ENCODE results near the gene ATP13A5. TPM values are rescaled to one million over a fixed set of nuclear protein-coding genes. Genes with fewer than 3 reads are reported as not detected.

Gene ATP13A5
- total RNA-seq, 1 donor from 2014 or later, result not detected

- H3K27ac Mint-ChIP-seq, result no peak overlapping the region
- no peak for DNase-seq (ENCODE audit: extremely low spot score, unreplicated experiment)
- no peak for TF ChIP-seq CTCF (conservative IDR thresholded peaks at IDR 0.05)
Measured at GRCh38 chr3:193237030-193237429, 141.5 kb downstream of the ATP13A5 start.

GRCh38 chr3:193236599-193236998 is 142.0 kb downstream of the ATP13A5 start:
- Mint-ChIP-seq H3K27me3 (no peaks in the 10 kb centered on the region), H3K4me3 (no peak overlapping the region), H3K4me1 (ENCODE audit: unreplicated experiment) (no peaks in the 10 kb centered on the region), H3K36me3 (no peaks in the 10 kb centered on the region), H3K27ac (no peak overlapping the region), H3K9me3 (no peaks in the 10 kb centered on the region)
- no peak for TF ChIP-seq CTCF (conservative IDR thresholded peaks at IDR 0.05)
- no peak for DNase-seq (ENCODE audit: extremely low spot score, unreplicated experiment)

More at GRCh38 chr3:193237030-193237429, 141.5 kb downstream of the ATP13A5 start:
- Mint-ChIP-seq H3K9me3 (no peaks in the 10 kb centered on the region), H3K36me3 (no peaks in the 10 kb centered on the region), H3K4me3 (no peak overlapping the region), H3K27me3 (peaks cover 3% of the 10 kb centered on the region), H3K4me1 (ENCODE audit: unreplicated experiment) (no peaks in the 10 kb centered on the region)

- Mint-ChIP-seq H3K27me3 (peaks cover 3% of the 10 kb centered on the region), H3K9me3 (no peaks in the 10 kb centered on the region), H3K4me3 (no peak overlapping the region), H3K27ac (no peak overlapping the region), H3K4me1 (ENCODE audit: unreplicated experiment) (peaks cover 14% of the 10 kb centered on the region), H3K36me3 (no peaks in the 10 kb centered on the region)
- TF ChIP-seq CTCF (conservative IDR thresholded peaks at IDR 0.05), result no peak
- DNase-seq (ENCODE audit: extremely low spot score, unreplicated experiment), result no peak
Measured at GRCh38 chr3:193231201-193231600, 147.4 kb downstream of the ATP13A5 start.

- Mint-ChIP-seq H3K4me3 (no peak overlapping the region), H3K36me3 (no peaks in the 10 kb centered on the region), H3K9me3 (no peaks in the 10 kb centered on the region), H3K4me1 (ENCODE audit: unreplicated experiment) (peaks cover 20% of the 10 kb centered on the region), H3K27me3 (peaks cover 5% of the 10 kb centered on the region), H3K27ac (no peak overlapping the region)
- no peak for DNase-seq (ENCODE audit: extremely low spot score, unreplicated experiment)
- no peak for TF ChIP-seq CTCF (conservative IDR thresholded peaks at IDR 0.05)
Measured at GRCh38 chr3:193230610-193231009, 147.9 kb downstream of the ATP13A5 start.

- no peak for TF ChIP-seq CTCF (conservative IDR thresholded peaks at IDR 0.05)
- H3K9me3 Mint-ChIP-seq, result no peaks in the 10 kb centered on the region
- no peak overlapping the region for H3K27ac Mint-ChIP-seq
- H3K4me1 Mint-ChIP-seq (ENCODE audit: unreplicated experiment), result peaks cover 22% of the 10 kb centered on the region
- no peak for DNase-seq (ENCODE audit: extremely low spot score, unreplicated experiment)
- H3K36me3 Mint-ChIP-seq, result no peaks in the 10 kb centered on the region
- no peak overlapping the region for H3K4me3 Mint-ChIP-seq
- peaks cover 5% of the 10 kb centered on the region for H3K27me3 Mint-ChIP-seq
Measured at GRCh38 chr3:193229851-193230420, 148.6 kb downstream of the ATP13A5 start.

GRCh38 chr3:193228206-193228605 is 150.3 kb downstream of the ATP13A5 start:
- Mint-ChIP-seq H3K4me3 (no peak overlapping the region), H3K36me3 (no peaks in the 10 kb centered on the region), H3K4me1 (ENCODE audit: unreplicated experiment) (peaks cover 22% of the 10 kb centered on the region), H3K9me3 (no peaks in the 10 kb centered on the region), H3K27ac (no peak overlapping the region), H3K27me3 (peaks cover 5% of the 10 kb centered on the region)
- no peak for DNase-seq (ENCODE audit: extremely low spot score, unreplicated experiment)
- no peak for TF ChIP-seq CTCF (conservative IDR thresholded peaks at IDR 0.05)

Data from type B pancreatic cell (in vitro differentiated cells).